ENCODE results near the gene MAX. TPM values are rescaled to one million over a fixed set of nuclear protein-coding genes. Genes with fewer than 3 reads are reported as not detected.

The MAX gene
- total and polyA plus RNA-seq, 8 donors: 59.9 to 96.5 (median 63.4) TPM

GRCh38 chr14:65117769-65118745, 15.7 kb upstream of the MAX start:
- intact Hi-C loops (cut with DNase I): no loop called here
- H3K4me1 ChIP-seq: no peaks in the 10 kb centered on the region
- DNase-seq (no peak), ATAC-seq (peak; percentile 42)
- no peaks in the 10 kb centered on the region for H3K27me3 ChIP-seq
- H3K9me3 ChIP-seq: no peaks in the 10 kb centered on the region
- H3K4me3 ChIP-seq: no peak overlapping the region
- TF ChIP-seq CTCF (IDR thresholded peaks at IDR 0.05): no peak
- H3K27ac ChIP-seq: no peak overlapping the region
- H3K36me3 ChIP-seq: no peaks in the 10 kb centered on the region

GRCh38 chr14:65115615-65116014, 13.3 kb upstream of the MAX start:
- Histone ChIP-seq H3K36me3 (no peaks in the 10 kb centered on the region), H3K4me3 (no peak overlapping the region), H3K4me1 (no peaks in the 10 kb centered on the region), H3K27ac (no peak overlapping the region), H3K9me3 (no peaks in the 10 kb centered on the region), H3K27me3 (no peaks in the 10 kb centered on the region)
- ATAC-seq (no peak), DNase-seq (no peak)
- TF ChIP-seq CTCF (IDR thresholded peaks at IDR 0.05): no peak
- intact Hi-C loops (cut with DNase I): no loop called here

- Histone ChIP-seq H3K27ac (no peak overlapping the region), H3K27me3 (no peaks in the 10 kb centered on the region), H3K36me3 (no peaks in the 10 kb centered on the region), H3K4me1 (no peaks in the 10 kb centered on the region), H3K9me3 (no peaks in the 10 kb centered on the region), H3K4me3 (no peak overlapping the region)
- ATAC-seq (no peak), DNase-seq (no peak)
- no peak for TF ChIP-seq CTCF (IDR thresholded peaks at IDR 0.05)
- intact Hi-C loops (cut with DNase I): no loop called here
Measured at GRCh38 chr14:65110525-65110924, 8.2 kb upstream of the MAX start.

- Histone ChIP-seq H3K27ac (no peak overlapping the region), H3K4me3 (no peak overlapping the region), H3K4me1 (no peaks in the 10 kb centered on the region), H3K27me3 (no peaks in the 10 kb centered on the region), H3K36me3 (no peaks in the 10 kb centered on the region), H3K9me3 (no peaks in the 10 kb centered on the region)
- no peak for TF ChIP-seq CTCF (IDR thresholded peaks at IDR 0.05)
- intact Hi-C loops (cut with DNase I): no loop called here
- DNase-seq (no peak), ATAC-seq (no peak)
Measured at GRCh38 chr14:65109357-65109756, 7.0 kb upstream of the MAX start.

- H3K27ac ChIP-seq: no peak overlapping the region
- TF ChIP-seq CTCF (IDR thresholded peaks at IDR 0.05): no peak
Measured at GRCh38 chr14:65107200-65107599, 4.9 kb upstream of the MAX start.

More at GRCh38 chr14:65107200-65107599, 4.9 kb upstream of the MAX start:
- Histone ChIP-seq H3K27me3 (no peaks in the 10 kb centered on the region), H3K9me3 (no peaks in the 10 kb centered on the region), H3K4me1 (peaks cover 0 to 6% of the 10 kb centered on the region in 2 donors), H3K36me3 (no peaks in the 10 kb centered on the region), H3K4me3 (no peak overlapping the region)
- intact Hi-C loops (cut with DNase I): no loop called here
- ATAC-seq (no peak), DNase-seq (no peak)
